PFSK-1 (cell line): ENCODE measurements around the gene LZTR1.

ENCODE experiments used
- FOXP2 ChIP-seq: optimal IDR thresholded peaks from 2 replicates; pipeline ENCODE3; 2011; ENCODE audit warnings: borderline replicate concordance, control low read depth, inconsistent platforms; ENCODE audit not compliant: insufficient read depth; ENCODE audit errors: extremely low read length, extremely low read depth
- POLR2AphosphoS5 ChIP-seq: IDR thresholded peaks from 2 replicates; pipeline ENCODE4 v1.6.1; 2012; ENCODE audit warnings: low read depth, mild to moderate bottlenecking, control low read depth, low read length, moderate library complexity
- SIN3A ChIP-seq: IDR thresholded peaks from 2 replicates; pipeline ENCODE4 v1.6.1; 2012; ENCODE audit warnings: mild to moderate bottlenecking, low read length, moderate library complexity, borderline replicate concordance; ENCODE audit not compliant: insufficient read depth
- TAF1 ChIP-seq: IDR thresholded peaks from 2 replicates; pipeline ENCODE4 v1.6.1; 2012; ENCODE audit warnings: low read length, control low read depth, borderline replicate concordance; ENCODE audit not compliant: insufficient read depth
- TF ChIP-seq, protein P1 (sequence below), 2 experiments: IDR thresholded peaks; 2 replicates each; pipeline versions ENCODE4 v1.6.1 to v1.8.0; 2011 to 2012; ENCODE audit warnings: low read depth in 2 of 2, low read length in 2 of 2, control low read depth in 1 of 2, inconsistent platforms in 1 of 2, mild to moderate bottlenecking in 1 of 2, moderate library complexity in 1 of 2; ENCODE audit not compliant: insufficient read depth in 1 of 2

The LZTR1 gene

GRCh38 chr22:21009638-21010425 lies 27.7 kb downstream of the LZTR1 start:
- TF ChIP-seq, protein P1, sequence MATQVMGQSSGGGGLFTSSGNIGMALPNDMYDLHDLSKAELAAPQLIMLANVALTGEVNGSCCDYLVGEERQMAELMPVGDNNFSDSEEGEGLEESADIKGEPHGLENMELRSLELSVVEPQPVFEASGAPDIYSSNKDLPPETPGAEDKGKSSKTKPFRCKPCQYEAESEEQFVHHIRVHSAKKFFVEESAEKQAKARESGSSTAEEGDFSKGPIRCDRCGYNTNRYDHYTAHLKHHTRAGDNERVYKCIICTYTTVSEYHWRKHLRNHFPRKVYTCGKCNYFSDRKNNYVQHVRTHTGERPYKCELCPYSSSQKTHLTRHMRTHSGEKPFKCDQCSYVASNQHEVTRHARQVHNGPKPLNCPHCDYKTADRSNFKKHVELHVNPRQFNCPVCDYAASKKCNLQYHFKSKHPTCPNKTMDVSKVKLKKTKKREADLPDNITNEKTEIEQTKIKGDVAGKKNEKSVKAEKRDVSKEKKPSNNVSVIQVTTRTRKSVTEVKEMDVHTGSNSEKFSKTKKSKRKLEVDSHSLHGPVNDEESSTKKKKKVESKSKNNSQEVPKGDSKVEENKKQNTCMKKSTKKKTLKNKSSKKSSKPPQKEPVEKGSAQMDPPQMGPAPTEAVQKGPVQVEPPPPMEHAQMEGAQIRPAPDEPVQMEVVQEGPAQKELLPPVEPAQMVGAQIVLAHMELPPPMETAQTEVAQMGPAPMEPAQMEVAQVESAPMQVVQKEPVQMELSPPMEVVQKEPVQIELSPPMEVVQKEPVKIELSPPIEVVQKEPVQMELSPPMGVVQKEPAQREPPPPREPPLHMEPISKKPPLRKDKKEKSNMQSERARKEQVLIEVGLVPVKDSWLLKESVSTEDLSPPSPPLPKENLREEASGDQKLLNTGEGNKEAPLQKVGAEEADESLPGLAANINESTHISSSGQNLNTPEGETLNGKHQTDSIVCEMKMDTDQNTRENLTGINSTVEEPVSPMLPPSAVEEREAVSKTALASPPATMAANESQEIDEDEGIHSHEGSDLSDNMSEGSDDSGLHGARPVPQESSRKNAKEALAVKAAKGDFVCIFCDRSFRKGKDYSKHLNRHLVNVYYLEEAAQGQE (IDR thresholded peaks at IDR 0.05; ENCODE audit: insufficient read depth in 1 of 2, low read depth in 2 of 2, low read length in 2 of 2): peak; percentile 95 to 96
- no peak for TF ChIP-seq FOXP2

GRCh38 chr22:21010426-21011113 lies 28.5 kb downstream of the LZTR1 start:
- TF ChIP-seq FOXP2: no peak
- TF ChIP-seq TAF1: no peak
- no peak for TF ChIP-seq SIN3A
- TF ChIP-seq, protein P1 (IDR thresholded peaks at IDR 0.05; ENCODE audit: insufficient read depth in 1 of 2, low read depth in 2 of 2, low read length in 2 of 2): no peak
- TF ChIP-seq POLR2AphosphoS5: no peak

DNA sequence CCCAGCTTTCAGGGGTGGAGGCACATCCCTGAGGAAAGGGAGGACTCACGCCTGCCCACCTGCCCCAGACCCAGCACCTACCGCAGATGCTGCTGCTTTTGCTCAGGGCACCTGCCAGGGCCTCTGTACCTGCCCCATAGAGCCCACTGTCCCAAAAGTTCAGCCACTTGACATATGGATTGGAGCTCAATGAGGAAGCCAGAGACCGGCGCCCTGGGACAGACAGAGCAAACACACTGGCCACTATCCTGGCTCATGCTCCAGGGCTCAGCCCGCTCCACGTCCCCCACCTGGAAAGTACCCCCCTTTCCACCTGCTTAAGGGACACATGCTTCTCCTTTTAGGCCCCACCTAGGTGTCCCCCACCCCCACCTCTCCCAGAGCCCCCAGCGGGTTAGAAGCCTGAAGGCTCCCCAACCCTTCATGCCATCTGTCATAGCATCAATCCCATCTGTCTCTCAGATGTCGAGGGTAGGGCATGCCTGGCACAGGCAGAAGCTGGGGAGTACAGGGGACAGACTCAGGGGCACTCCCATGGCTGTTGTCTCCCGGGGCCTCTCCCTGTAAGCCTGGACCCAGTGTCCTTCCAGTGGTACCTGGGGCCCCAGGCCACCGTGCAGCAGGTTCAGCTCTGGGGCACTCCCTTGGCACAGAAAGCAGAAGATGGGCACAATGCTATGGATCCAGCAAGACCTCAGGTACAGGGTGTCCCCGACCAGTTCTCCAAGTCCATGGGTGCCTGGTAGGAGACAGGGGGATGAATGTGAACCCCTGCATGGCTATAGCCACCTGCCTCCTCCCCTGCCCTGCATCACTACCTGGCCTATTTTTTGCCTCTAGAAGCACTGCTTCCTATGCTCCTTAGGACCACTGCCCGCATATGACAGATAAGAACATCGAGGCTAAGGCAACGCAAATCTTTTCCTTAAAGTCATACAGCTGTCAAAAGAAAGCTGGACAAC lies 30.6 kb downstream of the LZTR1 start:
- TF ChIP-seq TAF1 (no peak), SIN3A (no peak)
- TF ChIP-seq, protein P1 (IDR thresholded peaks at IDR 0.05; ENCODE audit: insufficient read depth in 1 of 2, low read depth in 2 of 2, low read length in 2 of 2): no peak

GRCh38 chr22:21013657-21014201 lies 31.6 kb downstream of the LZTR1 start:
- TF ChIP-seq TAF1 (no peak), FOXP2 (no peak), SIN3A (no peak), POLR2AphosphoS5 (peak; percentile 49; the same call in 1 of the 2 replicates)
- TF ChIP-seq, protein P1 (IDR thresholded peaks at IDR 0.05; ENCODE audit: insufficient read depth in 1 of 2, low read depth in 2 of 2, low read length in 2 of 2): peak; percentile 45 to 68; a peak in 2 of 4 replicates
